ENCODE measurements around the gene NTPCR. TPM values are rescaled to one million over a fixed set of nuclear protein-coding genes. Genes with fewer than 3 reads are reported as not detected.

The NTPCR gene
- total and polyA plus RNA-seq, 10 donors, result 18.8 to 42.6 (median 29.8) TPM

DNA sequence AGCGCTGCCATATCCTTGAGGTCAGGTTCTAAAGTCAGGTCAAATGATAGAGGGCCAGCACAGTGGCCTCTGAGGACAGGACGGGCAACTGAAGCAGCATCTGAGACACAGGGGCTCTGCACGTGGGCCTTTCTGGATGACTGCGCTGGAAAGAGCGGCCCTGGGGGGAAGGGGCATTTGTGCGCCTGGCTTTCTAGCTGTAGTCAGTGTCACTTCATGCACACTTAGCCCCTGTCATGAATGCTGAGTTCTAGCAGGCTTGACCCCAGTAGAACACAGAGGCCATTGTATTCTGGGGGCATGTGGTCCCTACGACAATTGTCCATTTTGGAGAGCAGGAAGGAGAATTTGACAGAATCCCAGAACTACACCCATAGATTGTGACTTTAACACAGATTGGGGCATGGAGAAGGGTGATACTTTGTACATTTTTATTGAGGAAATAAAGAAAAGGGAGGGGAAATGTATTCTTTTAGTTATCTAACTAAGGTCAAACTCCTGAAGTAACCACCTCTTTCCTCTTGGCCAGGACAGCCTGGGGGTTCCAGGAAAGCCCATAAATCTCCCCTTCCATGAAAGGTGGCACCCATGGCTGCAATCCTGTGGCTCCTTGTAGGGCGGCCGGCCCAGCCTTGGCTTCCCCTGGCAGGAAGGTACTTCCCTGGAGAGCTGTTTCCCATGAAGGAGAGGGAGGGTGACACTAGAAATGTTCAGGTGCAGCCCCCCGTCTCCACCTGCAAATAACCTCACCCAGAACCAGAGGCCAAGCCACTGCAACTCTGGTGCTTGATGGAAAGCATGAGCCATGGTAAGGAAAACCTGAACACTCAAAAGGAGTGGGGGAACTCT, 34.4 kb downstream of the NTPCR start:
- peaks cover 0 to 25% (median 0%) of the 10 kb centered on the region in 6 donors for H3K36me3 ChIP-seq
- no peaks in the 10 kb centered on the region for H3K4me1 ChIP-seq
- no peak overlapping the region for H3K27ac ChIP-seq
- no peaks in the 10 kb centered on the region for H3K9me3 ChIP-seq
- no peak overlapping the region for H3K4me3 ChIP-seq
- H3K27me3 ChIP-seq (replicated peaks in 1 of 7), result no peaks in the 10 kb centered on the region
- no peak for DNase-seq
- 72 to 93% (median 87%) methylated on average over 8 to 10 of the region's 10 CpGs for WGBS, 5 donors
- TF ChIP-seq POLR2A (IDR thresholded peaks at IDR 0.05), result no peak
- TF ChIP-seq, protein P1, sequence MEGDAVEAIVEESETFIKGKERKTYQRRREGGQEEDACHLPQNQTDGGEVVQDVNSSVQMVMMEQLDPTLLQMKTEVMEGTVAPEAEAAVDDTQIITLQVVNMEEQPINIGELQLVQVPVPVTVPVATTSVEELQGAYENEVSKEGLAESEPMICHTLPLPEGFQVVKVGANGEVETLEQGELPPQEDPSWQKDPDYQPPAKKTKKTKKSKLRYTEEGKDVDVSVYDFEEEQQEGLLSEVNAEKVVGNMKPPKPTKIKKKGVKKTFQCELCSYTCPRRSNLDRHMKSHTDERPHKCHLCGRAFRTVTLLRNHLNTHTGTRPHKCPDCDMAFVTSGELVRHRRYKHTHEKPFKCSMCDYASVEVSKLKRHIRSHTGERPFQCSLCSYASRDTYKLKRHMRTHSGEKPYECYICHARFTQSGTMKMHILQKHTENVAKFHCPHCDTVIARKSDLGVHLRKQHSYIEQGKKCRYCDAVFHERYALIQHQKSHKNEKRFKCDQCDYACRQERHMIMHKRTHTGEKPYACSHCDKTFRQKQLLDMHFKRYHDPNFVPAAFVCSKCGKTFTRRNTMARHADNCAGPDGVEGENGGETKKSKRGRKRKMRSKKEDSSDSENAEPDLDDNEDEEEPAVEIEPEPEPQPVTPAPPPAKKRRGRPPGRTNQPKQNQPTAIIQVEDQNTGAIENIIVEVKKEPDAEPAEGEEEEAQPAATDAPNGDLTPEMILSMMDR (IDR thresholded peaks at IDR 0.05 in 8 of 11, conservative IDR thresholded peaks at IDR 0.05 in 3 of 11), result no peak
- TF ChIP-seq POLR2AphosphoS5 (IDR thresholded peaks at IDR 0.05), result no peak
- intact Hi-C loops (cut with DNase I; ENCODE audit: low total_unique reads), result no loop called here

DNA sequence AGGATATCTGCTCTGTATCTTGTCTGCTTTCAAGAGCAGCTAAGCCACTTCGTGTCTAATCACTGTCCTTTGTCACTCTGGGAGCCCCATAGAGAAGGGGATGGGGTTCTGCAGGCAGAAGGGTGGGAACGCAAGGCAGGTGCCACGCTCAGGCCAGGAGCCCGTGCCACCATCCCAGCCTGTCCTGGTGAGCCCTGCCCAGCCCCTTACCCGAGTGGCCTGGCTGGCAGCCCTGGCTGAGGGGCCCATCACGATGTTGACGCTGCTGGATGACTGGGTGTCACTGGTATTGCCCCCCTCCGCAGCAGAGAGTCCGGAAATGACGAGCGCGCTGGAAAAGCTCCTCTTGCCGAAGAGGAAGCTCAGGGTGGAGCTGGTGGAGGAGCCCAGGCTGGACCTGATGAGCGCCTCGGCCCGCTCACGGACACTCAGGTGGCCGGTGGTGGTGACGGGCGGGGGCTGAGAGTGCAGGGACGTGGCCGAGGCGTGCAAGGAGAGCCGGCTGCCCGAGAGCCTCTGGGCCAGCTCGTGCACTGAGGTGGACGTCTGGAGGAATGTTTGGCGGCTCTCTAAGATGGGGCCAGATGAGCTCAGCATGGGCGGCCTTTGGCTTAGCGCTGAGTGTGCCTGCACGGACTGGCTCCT, 35.6 kb downstream of the NTPCR start:
- WGBS, 5 donors, result 89 to 95% (median 94%) methylated on average over 27 to 31 of the region's 31 CpGs
- intact Hi-C loops (cut with DNase I; ENCODE audit: low total_unique reads), result no loop called here
- TF ChIP-seq, protein P1 (IDR thresholded peaks at IDR 0.05 in 8 of 11, conservative IDR thresholded peaks at IDR 0.05 in 3 of 11), result no peak
- peak in 1 of 3 donors; percentile 34 for TF ChIP-seq POLR2AphosphoS5 (IDR thresholded peaks at IDR 0.05)
- Histone ChIP-seq H3K4me1 (no peaks in the 10 kb centered on the region), H3K9me3 (no peaks in the 10 kb centered on the region), H3K27ac (no peak overlapping the region), H3K36me3 (peaks cover 0 to 34% (median 0%) of the 10 kb centered on the region in 6 donors), H3K27me3 (replicated peaks in 1 of 7) (no peaks in the 10 kb centered on the region), H3K4me3 (no peak overlapping the region)
- DNase-seq, result no peak

GRCh38 chr1:232986527-232986922, 36.1 kb downstream of the NTPCR start:
- Histone ChIP-seq H3K27me3 (replicated peaks in 1 of 7) (no peaks in the 10 kb centered on the region), H3K36me3 (peaks cover 0 to 36% (median 0%) of the 10 kb centered on the region in 6 donors), H3K9me3 (no peaks in the 10 kb centered on the region), H3K27ac (no peak overlapping the region), H3K4me1 (no peaks in the 10 kb centered on the region), H3K4me3 (no peak overlapping the region)
- no peak for DNase-seq
- TF ChIP-seq POLR2A (IDR thresholded peaks at IDR 0.05), result no peak
- TF ChIP-seq, protein P1 (IDR thresholded peaks at IDR 0.05 in 8 of 11, conservative IDR thresholded peaks at IDR 0.05 in 3 of 11), result no peak
- no peak for TF ChIP-seq POLR2AphosphoS5 (IDR thresholded peaks at IDR 0.05)
- 89 to 98% (median 93%) methylated on average over 1 to 5 of the region's 5 CpGs for WGBS, 5 donors
- intact Hi-C loops (cut with DNase I; ENCODE audit: low total_unique reads), result no loop called here
